ENCODE data around the gene ABCC6.

DNA sequence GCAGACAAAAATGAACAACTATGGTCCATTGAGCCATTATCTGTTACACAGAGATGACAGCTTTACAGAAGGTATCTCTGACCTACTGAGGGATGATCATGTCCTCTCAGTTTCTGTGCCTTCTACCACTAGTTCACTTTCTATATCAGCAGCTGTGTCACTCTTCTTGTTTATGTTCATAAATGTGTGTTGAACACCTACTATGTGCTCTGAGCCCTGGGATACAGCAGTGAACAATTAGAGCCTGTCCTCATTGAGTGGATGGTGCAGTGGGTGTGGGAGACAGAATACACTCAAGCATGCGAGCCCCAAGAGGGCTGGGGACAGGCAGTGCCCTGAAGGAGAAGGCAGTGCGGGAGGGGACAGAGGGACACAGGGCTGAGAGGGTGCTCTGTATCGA lies 92.1 kb downstream of the ABCC6 start:
- TF ChIP-seq, protein P1, sequence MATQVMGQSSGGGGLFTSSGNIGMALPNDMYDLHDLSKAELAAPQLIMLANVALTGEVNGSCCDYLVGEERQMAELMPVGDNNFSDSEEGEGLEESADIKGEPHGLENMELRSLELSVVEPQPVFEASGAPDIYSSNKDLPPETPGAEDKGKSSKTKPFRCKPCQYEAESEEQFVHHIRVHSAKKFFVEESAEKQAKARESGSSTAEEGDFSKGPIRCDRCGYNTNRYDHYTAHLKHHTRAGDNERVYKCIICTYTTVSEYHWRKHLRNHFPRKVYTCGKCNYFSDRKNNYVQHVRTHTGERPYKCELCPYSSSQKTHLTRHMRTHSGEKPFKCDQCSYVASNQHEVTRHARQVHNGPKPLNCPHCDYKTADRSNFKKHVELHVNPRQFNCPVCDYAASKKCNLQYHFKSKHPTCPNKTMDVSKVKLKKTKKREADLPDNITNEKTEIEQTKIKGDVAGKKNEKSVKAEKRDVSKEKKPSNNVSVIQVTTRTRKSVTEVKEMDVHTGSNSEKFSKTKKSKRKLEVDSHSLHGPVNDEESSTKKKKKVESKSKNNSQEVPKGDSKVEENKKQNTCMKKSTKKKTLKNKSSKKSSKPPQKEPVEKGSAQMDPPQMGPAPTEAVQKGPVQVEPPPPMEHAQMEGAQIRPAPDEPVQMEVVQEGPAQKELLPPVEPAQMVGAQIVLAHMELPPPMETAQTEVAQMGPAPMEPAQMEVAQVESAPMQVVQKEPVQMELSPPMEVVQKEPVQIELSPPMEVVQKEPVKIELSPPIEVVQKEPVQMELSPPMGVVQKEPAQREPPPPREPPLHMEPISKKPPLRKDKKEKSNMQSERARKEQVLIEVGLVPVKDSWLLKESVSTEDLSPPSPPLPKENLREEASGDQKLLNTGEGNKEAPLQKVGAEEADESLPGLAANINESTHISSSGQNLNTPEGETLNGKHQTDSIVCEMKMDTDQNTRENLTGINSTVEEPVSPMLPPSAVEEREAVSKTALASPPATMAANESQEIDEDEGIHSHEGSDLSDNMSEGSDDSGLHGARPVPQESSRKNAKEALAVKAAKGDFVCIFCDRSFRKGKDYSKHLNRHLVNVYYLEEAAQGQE (IDR thresholded peaks at IDR 0.05; ENCODE audit: insufficient read depth in 1 of 2, low read depth in 2 of 2, low read length in 1 of 2): no peak
- no peak for TF ChIP-seq POLR2AphosphoS5 (IDR thresholded peaks at IDR 0.05; ENCODE audit: low read depth, low read length)
- TF ChIP-seq, protein P2, sequence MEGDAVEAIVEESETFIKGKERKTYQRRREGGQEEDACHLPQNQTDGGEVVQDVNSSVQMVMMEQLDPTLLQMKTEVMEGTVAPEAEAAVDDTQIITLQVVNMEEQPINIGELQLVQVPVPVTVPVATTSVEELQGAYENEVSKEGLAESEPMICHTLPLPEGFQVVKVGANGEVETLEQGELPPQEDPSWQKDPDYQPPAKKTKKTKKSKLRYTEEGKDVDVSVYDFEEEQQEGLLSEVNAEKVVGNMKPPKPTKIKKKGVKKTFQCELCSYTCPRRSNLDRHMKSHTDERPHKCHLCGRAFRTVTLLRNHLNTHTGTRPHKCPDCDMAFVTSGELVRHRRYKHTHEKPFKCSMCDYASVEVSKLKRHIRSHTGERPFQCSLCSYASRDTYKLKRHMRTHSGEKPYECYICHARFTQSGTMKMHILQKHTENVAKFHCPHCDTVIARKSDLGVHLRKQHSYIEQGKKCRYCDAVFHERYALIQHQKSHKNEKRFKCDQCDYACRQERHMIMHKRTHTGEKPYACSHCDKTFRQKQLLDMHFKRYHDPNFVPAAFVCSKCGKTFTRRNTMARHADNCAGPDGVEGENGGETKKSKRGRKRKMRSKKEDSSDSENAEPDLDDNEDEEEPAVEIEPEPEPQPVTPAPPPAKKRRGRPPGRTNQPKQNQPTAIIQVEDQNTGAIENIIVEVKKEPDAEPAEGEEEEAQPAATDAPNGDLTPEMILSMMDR (IDR thresholded peaks at IDR 0.05): no peak
